GM18502 (cell line): ENCODE results near the gene TRMT13.
A peak's percentile ranks its signal among the peaks of the same experiment; 100 is the strongest.
"Not testable (repeated sequence)": the region's sequence is repeated elsewhere in the genome, so short reads cannot be mapped to it uniquely, and the experiment has no call there.

Experiments used
- ATAC-seq: cut with Tn5 transposase; IDR thresholded peaks from one replicate; pipeline ENCODE4 v1.9.1; 2021; ENCODE audit warnings: mild to moderate bottlenecking; ENCODE audit not compliant: unreplicated experiment, poor library complexity

Gene TRMT13

DNA sequence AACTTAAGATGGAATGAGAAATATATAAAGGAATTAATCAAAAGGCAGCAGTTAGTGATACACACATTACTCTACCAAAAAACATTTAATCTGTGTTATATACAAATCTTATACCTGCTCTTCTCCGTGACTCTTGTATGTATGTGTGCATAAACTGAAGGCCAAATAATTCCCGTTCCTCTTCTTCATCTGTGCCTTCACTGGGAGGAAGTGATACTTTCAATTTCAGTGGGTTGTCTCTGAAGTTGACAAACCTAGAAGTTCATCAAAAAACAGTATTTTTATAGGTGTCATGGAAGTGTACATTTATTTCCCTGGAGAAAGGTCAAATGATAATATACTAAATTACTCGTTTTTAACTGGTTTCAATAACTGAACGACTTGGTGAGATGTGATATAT, 19.3 kb downstream of the TRMT13 start:
- ATAC-seq: no peak

DNA sequence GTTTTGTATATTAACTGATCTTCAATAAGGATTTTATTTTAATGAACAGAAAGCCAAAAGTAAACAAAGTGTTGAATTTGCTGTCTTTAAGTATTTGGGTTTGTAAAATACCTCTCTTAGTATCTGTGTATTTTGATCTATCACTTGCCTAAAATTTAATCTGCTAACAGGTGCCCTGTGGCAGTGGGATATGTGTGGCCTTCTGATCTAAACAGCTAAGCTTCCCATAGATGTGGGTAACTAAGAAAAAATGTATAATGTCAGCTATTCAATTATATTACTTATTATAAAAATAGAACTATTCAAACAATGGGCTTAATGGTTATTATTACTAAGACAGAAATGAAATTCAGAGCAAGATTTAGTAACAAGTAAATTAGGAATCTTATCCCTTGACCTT, 29.9 kb downstream of the TRMT13 start:
- no peak for ATAC-seq

DNA sequence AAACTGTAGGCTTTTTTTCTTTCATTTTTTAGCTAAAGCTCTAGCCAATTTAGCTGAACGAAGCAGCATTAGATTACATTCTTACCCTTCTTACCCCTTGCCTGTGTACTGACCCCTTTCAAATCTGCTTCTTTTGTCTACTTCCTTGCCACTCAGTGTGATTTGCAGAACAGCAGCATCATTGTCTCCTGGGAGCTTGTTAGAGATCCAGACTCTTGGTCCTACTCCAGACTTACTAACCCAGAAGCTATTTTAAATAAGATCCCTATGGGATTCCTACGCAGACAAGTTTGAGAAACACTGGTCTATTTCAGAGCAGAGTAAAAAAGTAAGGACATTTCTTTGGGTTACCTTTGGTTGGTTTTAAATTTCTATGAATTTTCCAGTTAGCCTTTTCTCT, 31.3 kb downstream of the TRMT13 start:
- ATAC-seq: no peak

DNA sequence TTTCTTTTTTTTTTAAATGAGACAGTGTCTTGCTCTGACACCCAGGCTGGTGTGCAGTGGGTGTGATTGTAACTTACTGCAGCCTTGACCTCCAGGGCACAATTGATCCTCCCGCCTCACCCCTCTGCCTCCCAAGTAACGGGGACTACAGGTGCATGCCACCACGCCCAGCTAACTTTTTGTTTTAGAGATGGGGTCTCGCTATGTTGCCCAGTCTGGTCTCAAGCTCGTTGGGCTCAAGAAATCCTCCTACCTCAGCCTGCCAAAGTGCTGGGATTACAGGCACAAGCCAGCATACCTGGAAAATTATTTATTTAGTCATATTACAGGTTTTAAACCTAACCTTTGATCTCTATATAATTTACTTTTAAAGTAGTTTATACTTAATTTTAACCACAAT, 31.7 kb downstream of the TRMT13 start:
- ATAC-seq: no peak

DNA sequence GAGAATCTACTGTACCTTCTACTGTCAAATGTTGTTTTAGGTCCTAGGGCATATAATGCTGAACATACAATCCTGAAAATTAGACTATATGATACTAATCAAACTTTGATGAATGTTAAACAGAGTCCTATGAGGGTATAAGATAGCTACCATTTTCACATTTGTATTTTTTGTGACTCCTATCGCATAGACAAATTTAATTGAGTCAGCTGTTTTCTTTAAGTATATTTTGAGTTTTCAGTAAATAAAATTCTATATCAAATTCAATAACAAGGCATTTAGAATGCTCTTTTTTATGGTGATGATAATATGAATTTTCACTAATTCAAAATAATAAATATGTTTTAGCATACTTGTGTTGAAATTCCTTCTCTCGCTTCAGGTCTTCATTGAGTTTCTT, 35.1 kb downstream of the TRMT13 start:
- ATAC-seq: no peak

DNA sequence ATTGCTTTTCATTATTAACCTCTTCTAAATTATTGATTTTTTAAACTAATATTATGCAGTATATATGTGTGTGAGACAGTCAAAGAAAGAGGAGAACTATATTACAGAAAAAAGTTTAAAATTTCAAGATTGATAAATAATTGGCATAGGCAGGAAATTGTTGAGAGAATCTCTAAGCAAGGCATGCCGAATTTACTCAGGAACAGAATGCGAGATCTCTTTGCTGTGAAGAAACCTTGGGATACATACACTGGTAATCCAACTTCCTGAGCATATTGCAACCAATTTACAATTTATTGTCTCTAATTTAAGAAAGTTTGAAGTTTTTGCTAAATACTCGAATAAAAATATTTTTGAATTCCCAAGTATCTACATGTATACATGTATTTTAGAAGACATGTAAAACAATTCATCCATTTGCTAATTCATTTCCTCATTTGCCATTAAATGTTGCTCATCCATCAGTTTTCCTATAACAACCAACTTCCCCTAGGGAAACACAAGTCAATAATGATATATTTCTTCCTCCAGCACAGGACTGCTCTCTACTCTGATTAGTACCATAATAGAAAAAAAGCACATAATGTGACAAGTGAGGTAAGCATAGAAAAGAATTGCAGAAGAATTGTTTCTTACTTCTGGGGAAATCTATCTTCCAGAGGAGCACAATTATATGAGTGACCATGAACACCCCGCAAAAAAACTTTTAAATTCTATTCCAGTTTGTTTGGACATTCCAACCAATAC, 44.5 kb downstream of the TRMT13 start:
- no peak for ATAC-seq

DNA sequence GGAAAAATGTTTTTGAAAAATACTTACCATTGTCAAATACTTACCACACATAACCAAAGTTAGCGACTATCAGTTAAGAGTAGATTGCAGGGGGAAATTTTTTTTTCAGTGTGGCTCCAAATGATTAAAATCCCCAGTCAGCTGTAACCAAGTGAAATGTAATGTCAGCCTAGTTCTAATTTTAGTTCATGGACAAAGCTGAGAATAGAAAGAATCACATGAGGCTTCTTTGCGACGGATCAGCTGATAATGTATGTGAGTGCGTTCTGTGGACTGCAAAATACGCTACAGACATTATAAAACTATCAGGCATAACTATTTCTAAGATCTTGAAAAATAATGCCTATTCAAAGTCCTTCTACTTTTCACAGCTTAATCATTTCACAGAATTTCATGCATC, 45.1 kb downstream of the TRMT13 start, which contains the start of gene LRRC39:
TSS of gene LRRC39 (minus strand) at position 166 of the 400 bp plus-strand sequence. CDS start 9,740 bp downstream, outside the sequence.
- no peak for ATAC-seq

DNA sequence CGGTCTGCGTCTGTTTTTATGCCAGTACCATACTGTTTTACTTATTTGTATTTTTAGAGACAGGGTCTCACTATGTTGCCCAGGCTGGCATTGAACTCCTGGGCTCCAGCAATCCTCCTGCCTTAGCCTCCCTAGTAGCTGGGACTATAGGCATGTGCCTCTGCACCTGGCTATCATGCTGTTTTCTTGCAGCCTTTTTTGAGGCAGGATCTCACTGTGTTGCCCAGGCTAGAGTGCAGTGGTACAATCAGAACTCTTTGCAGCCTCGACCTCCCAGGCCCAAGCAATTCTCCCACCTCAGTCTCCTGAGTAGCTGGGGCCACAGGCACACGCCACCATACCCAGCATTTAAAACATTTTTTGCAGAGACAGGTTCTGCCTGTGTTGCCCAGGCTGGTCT, 50.4 kb downstream of the TRMT13 start:
- no peak for ATAC-seq

DNA sequence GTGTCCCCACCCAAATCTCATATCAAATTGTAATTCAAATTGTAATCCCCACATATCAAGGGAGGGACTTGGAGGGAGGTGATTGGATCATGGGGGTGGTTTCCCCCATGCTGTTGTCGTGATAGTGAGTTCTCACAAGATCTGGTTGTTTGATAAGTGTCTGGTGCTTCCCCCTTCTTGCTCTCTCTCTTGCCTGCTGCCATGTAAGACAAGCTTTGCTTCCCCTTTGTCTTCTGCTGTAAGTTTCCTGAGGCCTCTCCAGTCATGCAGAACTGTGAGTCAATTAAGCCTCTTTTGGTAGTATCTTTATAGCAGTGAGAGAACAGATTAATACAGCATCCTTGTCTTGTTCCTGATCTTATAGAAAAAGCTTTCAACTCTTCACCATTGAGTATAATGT, 51.6 kb downstream of the TRMT13 start:
- peak; percentile 90 for ATAC-seq

DNA sequence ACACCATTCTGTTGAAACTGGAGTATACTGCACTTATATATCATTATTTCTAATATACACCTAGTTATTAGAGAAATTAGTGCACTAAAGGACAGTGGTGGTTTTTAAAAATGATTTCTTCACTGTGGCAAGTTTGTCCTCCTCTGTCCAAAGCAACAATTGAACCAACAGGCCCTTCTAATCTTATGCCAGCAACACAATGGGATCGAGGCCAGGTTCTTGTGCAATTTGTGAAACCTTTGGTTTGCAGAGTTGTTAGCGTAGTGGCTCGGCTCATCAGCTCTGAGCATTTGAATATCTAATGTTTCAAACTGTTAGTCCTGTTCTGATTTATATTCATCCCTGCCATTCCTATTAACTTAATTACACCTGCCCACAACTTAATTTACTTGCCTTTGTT, 54.9 kb downstream of the TRMT13 start:
- ATAC-seq: no peak

DNA sequence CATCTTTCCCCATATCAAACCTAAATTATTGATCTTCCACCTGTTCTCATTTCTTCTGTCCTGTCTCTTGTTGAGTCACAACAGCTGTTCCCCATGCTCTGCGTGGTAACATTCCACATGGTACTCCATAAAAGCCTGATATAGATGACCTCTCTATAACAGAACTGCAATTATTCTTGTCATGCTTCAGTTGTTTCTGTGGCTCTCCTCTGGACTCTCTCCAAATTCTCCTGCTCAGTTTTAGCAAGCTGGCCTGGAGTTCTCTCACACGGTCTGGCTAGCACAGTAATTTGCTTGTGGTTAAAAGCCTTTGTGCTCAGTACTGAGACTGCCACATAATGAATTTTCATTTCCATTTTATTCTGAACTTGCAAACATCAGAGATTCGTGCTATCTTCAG, 55.7 kb downstream of the TRMT13 start:
- ATAC-seq: peak; percentile 62

DNA sequence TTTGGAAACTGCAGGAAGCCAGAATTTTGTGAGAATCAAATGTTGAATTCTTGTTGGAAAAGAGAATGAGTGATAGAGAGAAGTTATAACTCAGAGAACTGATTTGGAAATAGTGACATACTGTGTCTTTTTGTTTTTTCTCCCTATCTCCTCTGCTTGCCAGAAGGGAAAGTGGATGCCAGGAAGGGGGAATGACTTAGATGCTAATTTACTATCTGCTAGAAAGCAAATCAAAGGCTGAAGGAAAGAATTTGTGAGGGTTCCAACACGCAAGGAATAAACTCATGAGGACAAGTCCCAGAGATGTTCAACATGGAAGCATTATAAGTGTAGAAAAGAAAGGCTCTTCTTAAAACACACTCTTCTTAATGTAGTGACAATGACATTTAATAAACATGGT, 65.6 kb downstream of the TRMT13 start:
- ATAC-seq: no peak

DNA sequence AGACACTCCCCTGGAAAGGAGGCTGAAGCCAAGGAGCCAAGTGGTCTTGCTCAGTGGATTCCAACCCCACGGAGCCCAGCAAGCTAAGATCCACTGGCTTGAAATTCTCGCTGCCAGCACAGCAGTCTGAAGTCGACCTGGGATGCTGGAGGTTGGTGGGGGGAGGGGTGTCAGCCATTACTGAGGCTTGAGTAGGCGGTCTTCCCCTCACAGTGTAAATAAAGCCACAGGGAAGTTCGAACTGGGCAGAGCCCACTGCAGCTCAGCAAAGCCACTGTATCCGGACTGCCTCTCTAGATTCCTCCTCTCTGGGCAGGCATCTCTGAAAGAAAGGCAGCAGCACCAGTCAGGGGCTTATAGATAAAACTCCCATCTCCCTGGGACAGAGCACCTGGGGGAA, 67.1 kb downstream of the TRMT13 start:
- not testable (repeated sequence) for ATAC-seq
